GM18498 (cell line): ENCODE data around the gene DCDC1.
"Not testable (repeated sequence)": the region's sequence is repeated elsewhere in the genome, so short reads cannot be mapped to it uniquely, and the experiment has no call there.

Experiments
- ATAC-seq: cut with Tn5 transposase; IDR thresholded peaks from one replicate; pipeline ENCODE4 v1.9.1; 2021; ENCODE audit warnings: mild to moderate bottlenecking, moderate library complexity; ENCODE audit not compliant: unreplicated experiment

DCDC1 gene

DNA sequence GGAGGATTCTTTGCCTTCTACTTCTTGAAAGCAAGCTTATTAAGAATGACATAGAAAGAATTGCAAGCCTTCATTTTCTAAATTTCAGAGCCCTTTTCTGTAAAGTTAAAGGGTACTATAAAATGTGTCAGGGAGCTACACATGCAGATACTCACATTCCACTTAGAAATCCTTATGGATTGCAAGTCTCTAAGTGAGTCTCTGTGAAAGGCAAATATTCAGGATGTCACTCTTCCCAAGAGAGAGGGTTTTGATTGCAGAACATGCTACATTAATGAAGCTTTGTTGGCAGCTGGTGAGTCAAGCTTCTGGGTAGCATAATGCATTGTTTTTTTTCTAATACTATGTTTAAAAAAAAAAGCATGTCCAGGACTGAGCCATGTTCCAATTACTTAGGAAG, 369.2 kb downstream of the DCDC1 start:
- ATAC-seq, result no peak

DNA sequence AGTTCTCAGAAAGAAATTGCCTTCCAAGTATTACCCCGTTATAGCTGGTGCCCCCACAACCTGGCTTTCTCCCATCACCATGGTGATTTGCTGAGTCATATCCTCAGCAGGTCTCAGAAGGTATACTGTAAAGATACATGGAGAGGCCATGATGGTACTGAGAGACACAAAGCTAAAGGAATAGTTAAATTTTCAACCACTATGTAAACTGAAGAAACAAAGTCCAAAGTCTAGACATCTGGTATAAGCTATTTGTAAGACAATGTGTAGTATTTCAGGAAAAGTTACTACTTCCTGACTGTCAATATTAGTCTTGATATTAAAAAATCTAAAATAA, 377.1 kb downstream of the DCDC1 start:
- no peak for ATAC-seq

DNA sequence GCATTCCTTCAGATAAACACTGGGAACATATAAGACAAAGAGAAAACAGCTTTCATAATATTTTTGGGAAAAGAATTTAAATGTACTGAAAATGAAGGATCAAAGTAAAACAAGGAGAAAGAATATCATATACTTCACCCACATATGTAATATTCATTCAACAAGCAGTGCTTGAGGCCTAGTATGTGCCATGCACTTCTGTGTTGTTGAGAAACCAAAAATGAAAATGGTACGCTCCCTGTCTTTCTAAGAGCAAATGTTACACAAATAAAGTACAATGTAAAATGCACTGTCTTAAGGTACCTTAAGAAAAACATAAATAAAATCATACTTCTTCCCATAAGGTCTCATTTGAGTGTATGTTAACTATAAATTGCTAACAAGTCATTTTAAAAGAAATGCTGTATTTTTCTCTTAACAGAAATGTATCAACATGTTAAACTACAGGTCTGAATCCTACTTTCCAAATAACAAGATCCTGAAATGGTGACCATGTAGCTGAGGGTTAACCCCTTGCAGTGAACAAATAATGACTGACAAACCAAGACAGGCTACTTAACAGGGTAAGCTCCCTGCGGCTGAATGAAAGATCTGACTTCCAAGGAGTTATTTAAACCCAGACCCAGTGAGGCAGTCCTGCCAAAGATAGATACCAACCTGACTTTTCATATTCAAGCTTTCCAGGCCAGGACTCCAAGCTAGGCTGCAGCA, 377.6 kb downstream of the DCDC1 start:
- no peak for ATAC-seq

DNA sequence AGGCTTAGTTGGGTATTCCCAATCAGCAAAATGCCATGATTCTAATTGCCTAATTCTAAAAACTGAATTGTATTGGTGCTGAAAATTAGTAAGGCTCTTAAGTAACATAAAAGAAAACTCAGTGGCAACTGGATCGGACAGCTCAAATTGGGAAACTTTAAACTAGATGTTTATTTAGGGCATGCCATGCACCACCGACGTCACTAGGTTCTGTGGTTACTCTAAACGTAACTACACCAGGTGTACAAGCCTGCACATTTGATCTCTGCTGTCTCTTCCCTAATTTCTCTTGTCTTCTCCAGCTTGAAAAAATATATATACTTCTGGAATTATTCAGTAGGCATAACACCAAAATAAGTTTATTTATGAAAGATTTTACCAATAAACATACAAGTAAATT, 378.2 kb downstream of the DCDC1 start:
- ATAC-seq, result no peak

DNA sequence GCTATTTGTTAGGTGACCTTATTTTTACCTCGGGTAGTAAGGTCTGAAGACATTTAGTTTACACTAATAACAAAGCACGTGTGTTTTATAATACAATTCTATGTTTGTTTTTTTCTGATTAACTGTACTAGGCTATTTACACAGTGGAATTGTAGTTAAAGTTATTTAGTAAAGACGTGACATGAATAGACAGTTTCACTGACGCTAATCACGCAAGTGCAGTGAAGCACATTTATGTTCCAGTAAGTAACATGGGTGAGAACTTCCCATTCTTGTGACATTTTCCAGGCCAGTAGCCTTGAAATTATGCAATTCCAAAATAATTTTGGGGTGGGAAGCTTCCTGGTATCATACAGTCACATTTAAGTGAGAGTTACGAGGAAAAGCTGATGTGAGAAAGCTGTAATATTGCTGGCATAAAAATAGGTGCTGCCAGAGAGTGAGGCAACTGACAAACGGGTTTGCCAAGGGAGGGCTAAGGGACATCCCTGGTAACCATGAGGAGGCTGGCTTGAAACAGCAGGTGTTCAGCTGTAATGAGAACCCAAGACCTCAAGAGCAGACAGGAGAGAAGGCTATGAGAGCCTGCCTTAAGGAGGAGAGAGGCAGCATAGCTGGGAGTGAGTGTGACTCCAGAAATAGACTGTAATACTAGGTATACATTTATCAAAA, 378.8 kb downstream of the DCDC1 start:
- no peak for ATAC-seq

DNA sequence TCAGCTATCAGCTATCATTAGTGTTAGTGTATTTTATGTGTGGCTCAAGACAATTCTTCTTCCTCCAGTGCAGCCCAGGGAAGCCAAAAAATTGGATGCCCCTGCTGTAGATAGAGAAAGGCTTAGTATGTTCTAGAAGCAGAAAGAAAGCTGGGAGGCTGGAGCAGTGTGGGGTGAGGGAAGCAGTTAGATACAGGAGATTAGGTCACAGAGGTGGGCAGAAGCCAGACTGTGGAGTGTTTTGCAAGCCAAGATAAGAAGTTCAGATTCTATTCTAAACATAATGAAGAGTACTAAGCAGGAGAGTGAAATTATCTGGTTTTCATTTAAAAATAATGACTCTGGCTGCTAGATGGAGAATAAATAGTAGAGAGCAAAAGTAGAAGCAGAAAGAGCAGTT, 381.7 kb downstream of the DCDC1 start:
- ATAC-seq, result no peak

DNA sequence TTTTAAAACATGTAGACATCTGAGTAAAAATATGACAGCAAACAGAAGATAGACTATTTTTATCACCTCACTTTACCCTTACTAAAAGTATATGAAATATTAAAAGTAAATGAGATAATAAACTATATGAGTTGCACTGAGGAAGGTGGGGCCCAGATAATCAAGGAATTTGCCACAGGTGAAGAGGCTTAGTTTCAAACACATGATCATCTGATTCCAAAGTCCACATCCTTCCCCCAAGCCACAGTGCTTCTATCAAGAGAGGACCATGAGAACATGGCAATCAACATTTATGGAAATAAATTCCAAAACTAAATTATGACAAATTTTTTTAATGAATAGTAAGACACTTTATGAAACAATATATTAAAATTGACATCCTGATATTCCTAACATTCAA, 384.0 kb downstream of the DCDC1 start:
- ATAC-seq, result no peak

DNA sequence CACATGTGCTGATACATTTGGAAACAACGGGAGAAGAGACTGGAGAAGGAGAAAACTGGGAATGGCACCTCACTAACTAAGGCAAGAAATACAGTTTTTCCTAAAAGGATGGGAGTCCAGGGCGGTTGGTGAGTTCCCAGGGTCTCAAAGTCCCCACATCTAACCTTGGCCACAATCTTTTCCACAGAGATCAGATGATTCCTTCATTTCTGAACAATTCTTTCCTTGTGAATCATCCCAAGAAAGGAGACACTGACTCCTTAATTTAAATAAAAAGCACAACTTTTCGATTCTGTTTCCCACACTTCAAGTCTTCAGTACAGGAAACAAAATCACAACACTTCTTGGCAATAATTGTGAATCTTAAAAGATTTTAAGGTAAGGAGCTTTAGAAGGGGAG, 384.7 kb downstream of the DCDC1 start:
- no peak for ATAC-seq

DNA sequence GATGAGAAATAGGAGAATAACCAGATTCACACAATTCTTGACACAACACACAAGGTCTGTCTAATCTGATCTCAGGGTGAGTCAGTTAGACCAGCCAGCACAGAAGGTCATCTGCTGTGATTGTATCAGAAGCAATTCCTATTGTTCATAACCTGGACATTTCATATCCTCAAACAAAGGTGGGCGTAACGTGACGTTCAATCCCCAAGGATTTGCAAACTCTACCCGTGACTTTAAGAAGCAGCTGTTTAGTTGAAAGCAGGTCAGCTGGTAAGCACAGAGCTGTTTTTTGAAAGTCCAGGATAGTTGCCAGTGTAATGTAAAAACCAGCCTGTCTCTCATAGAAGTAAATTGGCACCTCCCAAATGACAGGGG, 385.1 kb downstream of the DCDC1 start:
- ATAC-seq, result no peak

DNA sequence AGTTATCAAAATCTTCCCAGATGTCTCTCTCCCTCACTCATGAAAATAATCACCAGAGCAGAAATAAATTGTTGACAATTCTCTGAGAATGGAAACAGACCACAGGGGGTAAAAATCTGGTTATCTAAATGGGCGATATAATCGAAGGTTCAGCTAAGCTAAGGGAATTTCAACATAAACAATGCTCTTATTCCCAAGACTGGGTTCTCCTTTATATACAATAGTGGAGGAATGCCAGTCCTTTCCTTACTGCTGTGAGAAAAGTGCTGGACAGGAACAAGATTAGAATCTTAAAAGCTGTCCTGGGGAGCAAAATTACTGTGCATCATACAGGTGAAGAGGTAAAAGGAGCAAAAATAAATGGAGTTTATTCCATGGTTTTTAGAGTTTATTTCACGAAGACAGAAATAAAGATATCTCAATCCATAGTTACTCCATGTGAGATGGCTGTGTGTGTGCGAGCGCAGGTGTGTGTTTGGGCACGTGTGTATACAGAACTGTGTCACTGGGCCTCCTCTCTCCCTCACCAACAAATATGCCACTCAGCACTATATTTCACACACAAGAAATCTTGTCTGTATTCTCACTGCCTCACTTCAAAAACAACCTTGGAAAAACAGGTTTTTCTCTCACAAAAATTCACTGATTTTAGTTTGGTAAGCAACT, 385.6 kb downstream of the DCDC1 start:
- no peak for ATAC-seq

DNA sequence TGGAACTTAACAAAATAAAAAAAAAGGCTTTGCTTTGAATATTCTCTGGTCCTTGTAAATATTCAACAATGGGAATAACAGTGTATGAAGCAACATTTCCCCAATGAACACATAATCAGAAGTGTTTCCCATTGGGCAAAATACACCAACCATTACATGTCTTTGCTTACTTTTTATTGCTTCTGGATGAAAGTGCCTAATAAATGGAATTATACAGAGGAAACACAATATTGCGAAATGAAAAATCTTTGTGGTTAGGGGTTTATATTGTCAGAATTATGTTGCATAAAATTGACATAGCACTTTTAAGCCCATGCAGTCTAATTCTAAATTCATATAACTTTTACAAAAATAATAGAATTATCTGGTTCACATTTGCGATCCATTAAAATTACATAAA, 386.4 kb downstream of the DCDC1 start:
- ATAC-seq, result no peak

DNA sequence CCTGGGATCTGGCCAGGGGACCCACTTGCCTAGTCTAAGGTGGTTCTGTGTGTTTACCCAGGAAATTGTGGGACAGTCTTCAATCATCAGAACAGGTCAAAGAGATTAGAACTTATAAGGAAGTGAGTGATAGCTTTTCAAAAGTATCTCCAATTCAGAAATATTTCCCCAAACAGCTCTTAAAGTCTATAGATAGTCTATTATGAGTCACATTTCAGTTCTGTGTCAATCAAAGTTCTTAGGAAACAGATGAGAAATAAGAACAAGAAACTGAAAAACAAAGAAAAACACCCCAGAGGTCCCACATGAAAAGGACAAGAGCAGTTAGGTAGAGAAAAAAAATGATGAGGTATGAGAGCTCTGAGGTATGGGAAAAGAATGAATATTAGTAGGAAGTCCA, 402.0 kb downstream of the DCDC1 start:
- ATAC-seq, result no peak

DNA sequence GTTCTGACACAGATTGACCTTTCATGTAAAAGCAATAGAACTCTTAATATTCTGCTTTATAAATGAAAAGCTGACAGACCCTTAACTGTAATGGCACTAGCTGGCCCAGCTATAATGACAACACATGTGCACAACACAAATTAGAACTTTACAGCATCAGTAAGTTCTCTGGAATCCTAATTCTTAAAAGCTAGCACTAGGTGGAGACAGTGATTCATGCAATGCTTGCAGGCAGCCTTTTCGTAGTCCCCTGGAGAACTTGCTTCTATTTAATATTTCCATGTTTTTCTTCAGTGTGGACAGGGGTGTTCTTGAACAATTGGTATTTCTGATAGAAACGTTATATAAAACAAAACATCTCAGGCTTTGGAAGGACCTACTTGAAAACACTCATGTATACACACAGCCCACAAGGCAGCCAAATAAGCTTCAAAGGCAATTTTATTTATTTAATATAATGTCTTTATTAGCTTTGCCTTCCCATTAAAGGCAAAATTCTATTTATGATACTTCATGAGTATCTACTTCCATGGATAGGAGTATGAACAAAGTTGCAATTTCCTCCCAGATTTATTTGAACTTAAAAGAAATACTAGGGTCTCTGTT, 409.0 kb downstream of the DCDC1 start:
- no peak for ATAC-seq

DNA sequence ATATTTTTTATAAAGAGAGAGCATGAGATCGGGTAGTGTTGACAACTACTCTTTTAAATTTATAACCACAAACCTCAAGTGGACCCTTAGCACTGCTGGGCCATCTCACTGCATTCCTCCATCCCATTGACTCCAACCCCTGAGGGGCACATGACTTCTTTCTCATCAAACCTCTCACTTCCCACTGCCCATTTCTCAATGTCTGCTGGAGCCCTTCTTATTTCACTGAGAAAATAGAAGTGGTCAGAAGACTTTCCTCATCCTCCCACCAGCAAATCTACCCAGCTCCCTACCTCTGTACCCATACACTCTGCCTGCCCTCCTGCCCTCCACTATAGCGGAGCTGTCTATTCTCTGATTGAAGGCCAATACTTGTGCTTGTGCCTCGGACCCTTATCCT, 412.8 kb downstream of the DCDC1 start:
- ATAC-seq, result no peak

DNA sequence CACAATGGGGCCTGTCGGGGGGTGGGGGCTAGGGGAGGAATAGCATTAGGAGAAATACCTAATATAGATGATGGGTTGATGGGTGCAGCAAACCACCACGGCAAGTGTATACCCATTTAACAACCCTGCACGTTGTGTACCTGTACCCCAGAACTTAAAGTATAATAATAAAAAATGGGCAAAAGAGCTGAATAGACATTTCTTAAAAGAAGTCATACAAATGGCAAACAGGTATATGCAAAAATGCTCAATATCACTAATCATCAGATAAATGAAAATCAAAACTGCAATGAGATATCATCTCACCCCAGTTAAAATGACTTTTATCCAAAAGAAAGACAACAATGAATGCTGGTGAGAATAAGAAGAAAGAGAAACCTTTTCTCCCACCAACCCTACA, 419.7 kb downstream of the DCDC1 start:
- ATAC-seq, result no peak

DNA sequence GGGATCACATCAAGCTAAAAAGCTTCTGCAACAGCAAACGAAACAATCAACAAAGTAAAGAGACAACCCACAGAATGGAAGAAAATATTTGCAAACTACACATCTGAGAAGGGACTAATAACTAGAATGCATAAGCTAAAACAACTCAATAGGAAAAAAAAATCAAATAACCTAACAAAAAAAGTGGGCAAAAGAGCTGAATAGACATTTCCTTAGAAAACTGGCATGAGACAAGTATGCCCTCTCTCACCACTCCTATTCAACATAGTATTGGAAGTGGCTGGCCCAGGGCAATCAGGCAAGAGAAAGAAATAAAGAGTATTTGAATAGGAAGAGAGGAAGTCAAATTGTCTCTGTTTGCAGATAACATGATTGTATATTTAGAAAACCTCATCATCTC, 421.8 kb downstream of the DCDC1 start:
- ATAC-seq, result not testable (repeated sequence)

DNA sequence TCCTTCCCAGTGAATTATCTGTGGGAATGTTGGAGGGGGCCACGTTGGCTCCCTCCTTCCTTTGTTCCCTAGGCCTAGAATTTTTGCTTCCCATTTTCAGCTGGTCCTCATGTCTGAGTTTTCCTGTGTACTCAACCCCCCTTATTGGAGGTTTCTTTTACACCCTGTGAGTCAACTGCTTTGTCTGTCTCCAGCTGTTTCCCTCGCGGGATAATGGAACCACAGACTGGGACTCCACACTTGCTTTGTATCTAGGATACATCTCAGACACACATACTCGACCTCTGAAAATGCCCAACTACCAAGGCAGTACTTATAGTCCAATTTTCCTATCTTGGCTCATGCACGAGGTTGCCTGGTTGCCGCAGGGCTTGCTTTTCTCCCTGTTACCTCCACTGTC, 430.7 kb downstream of the DCDC1 start:
- ATAC-seq, result no peak

DNA sequence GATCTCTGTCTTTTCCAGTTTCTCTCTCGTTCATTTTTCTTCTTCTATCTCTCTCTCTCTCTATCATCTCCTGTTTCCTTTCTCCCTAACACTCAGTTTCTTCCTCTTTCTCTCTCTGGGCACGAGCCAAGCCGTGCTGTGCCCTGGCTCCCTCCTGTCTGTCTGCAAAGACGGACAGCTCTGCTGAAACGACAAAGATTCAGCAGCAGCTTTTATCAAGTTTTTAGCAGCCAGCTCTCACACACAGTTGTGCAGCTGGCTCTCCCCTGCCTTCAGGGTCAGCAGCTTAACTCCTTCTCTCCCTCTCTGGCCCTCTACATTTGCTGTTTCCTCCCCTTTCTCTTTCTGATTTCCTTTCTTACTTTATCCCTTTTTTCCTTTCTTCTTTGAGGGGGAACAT, 431.4 kb downstream of the DCDC1 start:
- no peak for ATAC-seq

DNA sequence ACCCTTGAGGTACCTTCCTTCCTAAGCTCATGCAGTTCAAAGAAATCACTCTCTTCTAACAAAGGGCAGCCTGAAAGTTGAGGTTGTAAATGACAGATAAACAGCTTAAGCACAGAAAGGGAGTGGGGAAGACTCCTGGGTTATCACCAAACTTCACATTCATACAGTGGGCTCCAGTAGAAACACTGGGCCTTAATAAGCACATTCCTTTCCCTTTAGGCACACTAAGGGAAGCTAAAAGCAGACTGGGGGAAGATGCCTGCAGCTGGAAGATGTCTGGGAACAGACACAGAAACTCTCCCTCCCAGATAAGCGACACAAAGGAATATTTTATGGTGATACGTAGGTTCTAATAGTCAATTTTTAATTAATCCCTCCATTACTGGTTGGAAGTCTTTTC, 433.0 kb downstream of the DCDC1 start:
- no peak for ATAC-seq

DNA sequence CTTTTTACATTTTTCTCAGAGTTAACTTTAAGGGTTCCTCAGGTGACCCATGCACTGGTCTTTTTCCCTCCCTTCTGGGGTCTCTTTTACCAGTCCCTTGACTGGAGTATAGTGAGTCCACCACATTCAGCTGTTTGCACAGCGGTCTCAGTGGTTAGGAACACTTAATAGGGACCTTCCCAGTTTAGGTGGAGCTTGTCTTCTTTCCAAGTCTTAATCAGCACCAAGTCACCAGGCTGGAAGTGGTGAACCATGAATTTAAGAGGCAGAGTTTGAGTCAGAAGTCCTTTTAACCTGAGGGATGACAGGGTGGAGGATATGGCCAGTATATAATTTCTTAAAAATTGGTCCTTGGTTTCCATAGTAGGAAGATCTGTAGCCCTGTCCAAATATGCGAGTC, 433.7 kb downstream of the DCDC1 start:
- ATAC-seq, result no peak

DNA sequence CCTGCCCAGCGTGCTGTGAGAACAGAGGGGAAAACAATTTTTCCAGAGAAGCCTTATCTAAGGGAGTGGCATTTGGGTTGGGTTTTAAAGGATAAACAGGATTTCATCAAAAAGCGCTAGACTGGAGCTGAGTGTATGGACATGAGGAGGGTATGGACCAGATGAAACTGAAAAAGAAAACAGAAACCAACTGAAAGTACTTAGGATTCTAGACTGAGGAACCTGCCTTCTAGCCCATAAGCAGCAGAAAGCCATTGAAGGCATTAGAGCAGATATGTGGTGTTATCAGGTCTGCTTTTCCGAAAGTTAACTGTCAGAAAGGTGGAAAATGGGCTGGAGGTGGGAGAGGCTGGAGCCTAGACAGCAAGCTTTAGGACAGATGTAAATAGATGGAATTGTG, 443.4 kb downstream of the DCDC1 start:
- ATAC-seq, result no peak

DNA sequence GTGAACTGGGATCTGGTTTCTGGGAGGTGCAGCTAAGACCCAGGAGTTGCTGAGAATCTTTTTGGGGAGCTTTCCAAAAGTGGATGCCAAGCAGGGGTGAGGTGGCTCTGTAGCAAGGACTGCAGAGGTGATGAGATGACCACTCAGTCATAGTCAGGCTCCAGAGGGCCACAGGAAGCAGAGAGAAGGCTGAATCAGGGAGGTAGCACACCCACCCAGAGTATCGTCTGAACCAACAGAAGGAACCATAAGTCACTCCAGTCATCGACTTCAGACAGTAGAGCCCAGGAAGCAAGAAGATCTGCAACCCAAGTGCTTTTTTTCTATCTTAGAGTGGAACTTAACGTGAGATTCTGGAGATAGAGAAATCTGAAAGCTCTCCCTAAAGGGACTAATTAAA, 447.7 kb downstream of the DCDC1 start:
- no peak for ATAC-seq
